Astrocyte (in vitro differentiated cells and primary cell): ENCODE data around the gene SPINT1.

Experiments used
- EZH2 ChIP-seq: IDR thresholded peaks from 2 replicates; pipeline ENCODE4 v1.6.1; 2012; ENCODE audit warnings: mild to moderate bottlenecking, low read length, inconsistent platforms; ENCODE audit not compliant: insufficient read depth
- TF ChIP-seq, protein P1 (sequence below): IDR thresholded peaks from 2 replicates; pipeline ENCODE4 v1.5.1; 2011; ENCODE audit warnings: low read depth, mild to moderate bottlenecking, inconsistent platforms, low read length, moderate library complexity; ENCODE audit not compliant: insufficient read depth

DNA sequence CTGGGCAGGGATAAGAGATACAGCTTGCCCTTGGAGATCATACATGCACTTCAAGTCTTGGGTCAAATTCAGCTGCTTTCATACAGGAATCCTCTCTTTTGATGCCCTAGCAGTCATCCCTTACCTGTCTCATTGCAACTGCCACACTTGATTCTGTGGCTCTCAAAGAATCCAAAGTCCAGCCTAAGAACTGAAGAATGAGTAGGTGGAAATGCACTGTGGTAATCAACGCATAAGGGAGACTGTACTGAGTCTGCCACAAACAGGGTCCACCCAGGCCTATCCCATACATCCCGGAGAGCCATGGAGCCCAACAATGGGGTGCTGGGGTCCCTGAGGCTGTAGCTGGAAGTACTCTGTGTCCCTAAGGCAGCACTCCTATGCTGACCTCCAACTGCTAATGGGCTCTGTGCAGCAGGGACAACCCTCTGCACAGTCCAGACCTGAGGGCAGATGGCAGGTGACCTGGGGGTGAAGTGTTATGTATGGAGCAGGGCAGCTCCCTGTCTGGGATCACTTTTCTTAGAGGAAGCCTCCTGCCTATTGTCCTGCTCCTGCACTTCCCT lies 48.7 kb downstream of the SPINT1 start:
- TF ChIP-seq, protein P1, sequence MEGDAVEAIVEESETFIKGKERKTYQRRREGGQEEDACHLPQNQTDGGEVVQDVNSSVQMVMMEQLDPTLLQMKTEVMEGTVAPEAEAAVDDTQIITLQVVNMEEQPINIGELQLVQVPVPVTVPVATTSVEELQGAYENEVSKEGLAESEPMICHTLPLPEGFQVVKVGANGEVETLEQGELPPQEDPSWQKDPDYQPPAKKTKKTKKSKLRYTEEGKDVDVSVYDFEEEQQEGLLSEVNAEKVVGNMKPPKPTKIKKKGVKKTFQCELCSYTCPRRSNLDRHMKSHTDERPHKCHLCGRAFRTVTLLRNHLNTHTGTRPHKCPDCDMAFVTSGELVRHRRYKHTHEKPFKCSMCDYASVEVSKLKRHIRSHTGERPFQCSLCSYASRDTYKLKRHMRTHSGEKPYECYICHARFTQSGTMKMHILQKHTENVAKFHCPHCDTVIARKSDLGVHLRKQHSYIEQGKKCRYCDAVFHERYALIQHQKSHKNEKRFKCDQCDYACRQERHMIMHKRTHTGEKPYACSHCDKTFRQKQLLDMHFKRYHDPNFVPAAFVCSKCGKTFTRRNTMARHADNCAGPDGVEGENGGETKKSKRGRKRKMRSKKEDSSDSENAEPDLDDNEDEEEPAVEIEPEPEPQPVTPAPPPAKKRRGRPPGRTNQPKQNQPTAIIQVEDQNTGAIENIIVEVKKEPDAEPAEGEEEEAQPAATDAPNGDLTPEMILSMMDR: no peak
- TF ChIP-seq EZH2: no peak
